Right cardiac atrium (tissue), 5 donors: ENCODE data around the gene DPEP1. TPM values are rescaled to one million over a fixed set of nuclear protein-coding genes. Genes with fewer than 3 reads are reported as not detected.
"Not testable (repeated sequence)": the region's sequence is repeated elsewhere in the genome, so short reads cannot be mapped to it uniquely, and the experiment has no call there.

ENCODE experiments used
- ATAC-seq, 2 donors: fragments of 200-7000 bp; cut with Tn5 transposase; one replicate each; pipeline versions ENCODE4 v1.8.0 to v1.9.1; 2020; ENCODE audit warnings: moderate library complexity in 2 of 2, mild to moderate bottlenecking in 1 of 2
- DNase-seq, 3 donors: peaks; one replicate each; pipeline ENCODE4 v3.0.0-alpha.2; 2020
- H3K27ac ChIP-seq: one replicate; pipeline ENCODE4 v1.5.1; 2013; ENCODE audit warnings: mild to moderate bottlenecking, low read length, control low read depth, moderate library complexity
- H3K27me3 ChIP-seq: one replicate; pipeline ENCODE4 v1.6.1; 2013; ENCODE audit not compliant: control insufficient read depth, insufficient read depth
- H3K4me1 ChIP-seq: one replicate; pipeline ENCODE4 v1.6.1; 2013; ENCODE audit warnings: low read length; ENCODE audit not compliant: control insufficient read depth, insufficient read depth
- H3K4me3 ChIP-seq: one replicate; pipeline ENCODE4 v1.5.1; 2013; ENCODE audit warnings: low read length, control low read depth
- H3K9me3 ChIP-seq: one replicate; pipeline ENCODE4 v1.6.1; 2013; ENCODE audit warnings: low read length; ENCODE audit not compliant: control insufficient read depth
- WGBS: extraction: QIAGEN DNeasy Blood & Tissue Kit; methylation state at CpG from one replicate; pipeline ENCODE4 v1.1.7; 2013; 5-methylcytosine and 5-hydroxymethylcytosine counted together
- intact Hi-C, 4 donors: fragments of 100-400 bp; cut with DNase I; formaldehyde crosslinking; loops; one replicate each; pipeline versions ENCODE4 v1.11.0 to v1.14.0; 2022 to 2023
- long read RNA-seq, 4 donors: library from polyadenylated mRNA; unstranded; transcript quantifications; one replicate each; pipeline ENCODE4 v2.0.0, GENCODE V29; 2020 to 2021
- polyA plus RNA-seq: library from polyadenylated mRNA; stranded (reverse); fragments of 200-250 nt; gene quantifications from one replicate; pipeline ENCODE4 v1.2.3, GENCODE V29; 2013
- total RNA-seq, 4 donors: library from RNA; stranded (reverse); fragmentation: NEBNext Ultra II Directional; extraction: Animal tissue kit (Norgen Biotek cat#: 25700); gene quantifications; one replicate each; pipeline ENCODE4 v1.2.1, GENCODE V29; 2021
- donor health status: healthy with polysubstance abuse.
- donor health status: DM: no; HTN: yes; CAD: no.
- donor health status: DM: no; HTN: no; CAD: no.
- donor health status: DM: no; HTN: yes; CAD: no; lungs with severe emphysema.
- donor health status: DM: yes; HTN: yes; CAD: no.

The DPEP1 gene
- total RNA-seq (under 1 TPM in 2 of 4 donors, not detected in 2; 0.31 to 0.53 TPM), polyA plus RNA-seq (0.18 TPM)
- long read RNA-seq, donor 1, partial matches to known transcripts, result 1 of 1 reads
- long read RNA-seq, donor 1, other reads (novel, unspliced or antisense), result 0 of 1 reads
- long read RNA-seq, donor 2, result 0 reads
- long read RNA-seq, donor 3, result 0 reads
- long read RNA-seq, donor 4, result 0 reads

DNA sequence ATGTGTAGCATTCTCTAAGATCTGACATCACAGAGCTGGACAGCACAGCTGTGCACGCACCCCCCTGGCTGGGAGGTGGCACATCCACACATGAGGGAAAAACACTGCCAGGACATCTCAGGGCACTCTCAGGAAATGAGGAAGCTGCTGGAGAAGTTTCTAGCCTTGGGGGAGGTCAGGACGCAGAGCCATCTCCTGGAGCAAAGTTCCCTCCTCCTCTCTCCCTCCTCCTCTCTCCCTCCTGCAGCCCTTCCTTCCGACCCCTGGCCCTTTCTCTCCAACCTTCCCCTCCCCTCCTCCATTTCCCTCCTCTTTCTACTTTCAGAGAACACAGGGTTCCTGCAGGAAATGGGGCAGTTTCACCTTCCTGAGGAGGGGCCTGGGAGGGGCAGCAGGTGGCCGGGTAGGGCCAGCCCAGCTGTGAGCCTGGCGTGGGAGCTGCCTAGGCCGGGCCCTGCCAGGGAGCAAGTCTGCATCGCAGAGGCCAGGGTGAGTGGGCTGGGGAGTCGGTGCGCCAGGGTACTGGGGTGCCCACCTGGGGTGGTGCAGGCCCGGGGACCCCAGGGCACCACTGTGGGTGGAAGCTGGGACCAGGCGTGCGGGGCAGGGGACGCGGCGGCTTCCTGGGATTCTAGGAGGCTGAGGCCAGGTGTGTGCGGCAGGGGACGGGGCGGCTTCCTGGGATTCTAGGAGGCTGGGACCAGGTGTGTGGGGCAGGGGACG is at the start of gene DPEP1:
Gene DPEP1 (plus strand): TSS at position 412 of the 723 bp plus-strand sequence. CDS start 16,769 bp downstream, outside the sequence.
- no peaks in the 10 kb centered on the region for H3K27me3 ChIP-seq
- intact Hi-C loops, result no loop called here
- WGBS, result 63% methylated on average over 19 of the region's 19 CpGs
- no peak for DNase-seq
- no peak within 1 kb of the TSS for H3K4me3 ChIP-seq
- peak in 1 of 2 donors; percentile 31 for ATAC-seq
- H3K9me3 ChIP-seq, result no peaks in the 10 kb centered on the region
- no peaks in the 10 kb centered on the region for H3K4me1 ChIP-seq
- no peak within 1 kb of the TSS for H3K27ac ChIP-seq

DNA sequence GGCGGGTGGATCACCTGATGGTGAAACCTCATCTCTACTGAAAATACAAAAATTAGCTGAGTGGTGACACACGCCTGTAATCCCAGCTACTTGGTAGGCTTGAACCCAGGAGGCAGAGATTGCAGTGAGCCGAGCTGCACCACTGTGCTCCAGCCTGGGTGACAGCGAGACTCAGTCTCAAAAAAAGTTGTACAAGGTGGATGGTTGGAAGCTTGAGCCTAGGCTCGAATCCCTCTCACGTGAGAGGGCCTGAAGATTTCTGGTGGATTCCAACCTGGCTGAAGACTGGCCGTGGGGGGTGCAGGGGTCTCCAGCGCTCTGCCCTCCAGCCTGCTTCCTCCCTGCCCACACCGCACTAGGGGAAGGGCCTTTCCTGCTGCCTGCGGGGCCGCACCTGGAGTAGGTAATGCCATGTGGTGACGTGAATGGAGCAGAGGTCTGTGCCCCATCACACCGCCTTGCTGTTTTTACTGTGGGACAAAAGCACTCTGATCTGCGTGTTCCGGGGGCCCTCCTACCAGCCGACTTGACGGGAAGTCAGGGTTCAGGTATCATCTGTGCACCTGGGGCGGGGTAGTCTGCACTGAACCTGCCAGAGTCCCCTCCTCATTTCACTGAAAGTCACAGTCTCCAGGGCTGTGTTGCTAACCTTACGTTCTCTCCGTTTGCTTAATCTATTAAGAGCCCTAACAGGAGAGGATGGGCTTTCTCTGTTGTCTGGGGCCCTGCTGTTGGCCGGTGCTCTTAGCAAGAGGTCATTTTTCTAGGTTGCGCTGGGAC is 48.8 kb upstream of the DPEP1 start:
- Histone ChIP-seq H3K9me3 (no peaks in the 10 kb centered on the region), H3K4me3 (no peak overlapping the region), H3K27me3 (no peaks in the 10 kb centered on the region), H3K27ac (no peak overlapping the region), H3K4me1 (peaks cover 9% of the 10 kb centered on the region)
- no peak for DNase-seq
- intact Hi-C loops, result no loop called here
- no peak for ATAC-seq
- 70% methylated on average over 22 of the region's 22 CpGs for WGBS

DNA sequence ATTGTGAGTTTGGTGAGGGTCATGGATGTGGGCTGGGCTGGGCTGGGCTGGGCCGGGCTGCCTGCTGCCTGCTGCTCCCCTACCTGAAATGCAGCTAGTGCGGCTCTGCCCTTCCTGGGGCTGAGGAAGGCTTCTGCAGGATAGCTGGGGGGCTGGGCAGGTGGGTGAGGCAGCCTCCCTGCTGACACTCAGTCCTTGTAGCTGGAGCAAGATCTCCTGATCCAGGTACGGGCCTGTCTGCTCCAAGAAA is 48.3 kb upstream of the DPEP1 start:
- intact Hi-C loops, result no loop called here
- Histone ChIP-seq H3K4me1 (peaks cover 9% of the 10 kb centered on the region), H3K4me3 (no peak overlapping the region), H3K9me3 (no peaks in the 10 kb centered on the region), H3K27ac (no peak overlapping the region), H3K27me3 (no peaks in the 10 kb centered on the region)
- ATAC-seq, result no peak
- DNase-seq, result no peak
- 38% methylated on average over 3 of the region's 3 CpGs for WGBS

DNA sequence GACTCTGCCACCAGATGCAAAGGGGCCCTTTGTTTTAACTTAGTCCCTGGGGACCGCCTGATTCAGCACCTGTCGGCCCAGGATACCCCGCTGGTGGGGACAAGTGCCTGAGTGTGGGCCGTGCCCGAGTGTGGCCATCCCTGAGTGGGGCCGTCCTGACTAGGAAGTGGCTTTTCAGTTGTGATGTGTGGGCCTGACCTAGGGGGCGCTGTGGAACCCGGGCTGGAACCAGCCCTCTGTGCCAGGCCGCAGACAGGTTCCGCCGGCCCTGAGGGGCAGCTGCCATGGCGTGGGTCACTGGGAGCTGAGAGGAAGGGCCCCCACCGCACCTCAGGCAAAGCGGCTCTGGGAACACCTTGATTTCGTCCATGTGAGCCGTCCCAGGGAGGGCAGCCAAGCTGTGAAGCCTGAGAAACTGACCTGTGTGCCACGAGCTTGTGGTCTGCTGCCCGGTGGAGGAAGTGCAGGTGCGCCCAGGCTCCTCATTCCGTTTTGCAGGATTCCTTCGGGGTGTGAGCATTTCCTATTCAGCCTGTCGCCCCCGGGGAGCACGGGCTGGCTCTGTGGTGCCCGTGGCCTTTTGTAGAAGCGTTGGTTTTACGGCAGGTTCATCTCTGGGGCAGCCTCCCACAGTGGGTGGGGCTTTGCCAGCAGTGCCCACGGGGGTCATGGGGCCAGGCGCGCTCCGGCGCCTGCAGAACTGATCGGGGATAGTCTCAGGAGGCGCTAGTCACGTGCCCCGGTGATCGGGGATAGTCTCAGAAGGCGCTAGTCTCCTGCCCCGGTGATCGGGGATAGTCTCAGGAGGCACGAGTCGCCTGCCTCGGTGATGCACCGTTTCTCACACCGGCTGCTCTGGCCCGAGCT is 47.7 kb upstream of the DPEP1 start:
- DNase-seq (peak; percentile 49 to 81 (median 77)), ATAC-seq (peak; percentile 23 to 38)
- Histone ChIP-seq H3K9me3 (no peaks in the 10 kb centered on the region), H3K4me1 (peaks cover 9% of the 10 kb centered on the region), H3K4me3 (no peak overlapping the region), H3K27me3 (no peaks in the 10 kb centered on the region), H3K27ac (no peak overlapping the region)
- intact Hi-C loops, result no loop called here
- WGBS, result 6% methylated on average over 46 of the region's 46 CpGs

DNA sequence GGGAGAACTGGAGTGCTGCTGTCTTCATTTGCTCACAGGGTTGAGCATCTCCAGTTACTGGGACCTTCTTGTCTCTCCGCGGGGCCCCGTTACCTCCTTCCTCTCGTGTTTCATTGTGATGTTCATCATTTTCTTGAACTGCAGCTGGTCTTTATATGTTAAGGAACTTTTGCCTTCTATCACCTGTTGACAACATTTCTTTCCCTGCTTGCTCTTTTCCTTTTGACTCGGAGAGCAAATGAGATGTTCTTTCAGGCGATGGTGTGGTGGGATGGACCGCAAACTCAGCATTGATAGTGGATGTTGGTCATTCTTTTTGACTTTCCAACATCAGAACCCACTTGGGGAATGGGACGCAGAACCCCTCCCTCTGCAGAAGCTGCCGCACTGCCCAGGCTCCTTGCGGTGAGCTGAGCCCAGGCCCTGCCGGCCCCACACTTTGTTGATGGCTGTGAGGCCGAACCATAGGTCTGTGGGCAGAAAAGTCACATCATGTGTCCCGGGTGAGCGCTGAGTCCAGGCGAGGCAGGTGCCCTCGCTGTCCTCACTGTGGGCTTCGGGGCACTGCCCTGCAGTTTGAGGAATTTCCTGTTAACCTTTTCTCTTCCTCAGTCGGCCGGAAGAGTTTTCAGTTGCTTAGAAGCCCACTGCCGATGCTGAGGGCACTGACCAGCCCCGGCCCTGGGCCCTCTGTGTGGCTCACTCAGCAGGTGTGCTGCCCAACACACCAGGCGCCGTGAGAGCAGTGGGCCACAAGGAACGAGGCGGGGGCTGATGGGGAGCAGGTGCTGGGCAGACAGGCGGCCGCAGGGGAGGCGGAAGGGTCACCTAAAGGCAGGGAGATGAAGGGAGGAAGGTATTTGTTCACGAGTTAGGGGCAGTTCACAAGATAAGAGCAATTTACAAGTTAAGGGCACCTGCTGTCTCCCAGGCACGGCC is 45.5 kb upstream of the DPEP1 start:
- H3K4me1 ChIP-seq, result peaks cover 6% of the 10 kb centered on the region
- H3K4me3 ChIP-seq, result no peak overlapping the region
- intact Hi-C loops, result no loop called here
- 66% methylated on average over 30 of the region's 30 CpGs for WGBS
- H3K27me3 ChIP-seq, result no peaks in the 10 kb centered on the region
- ATAC-seq (no peak), DNase-seq (no peak)
- H3K27ac ChIP-seq, result no peak overlapping the region
- H3K9me3 ChIP-seq, result no peaks in the 10 kb centered on the region

DNA sequence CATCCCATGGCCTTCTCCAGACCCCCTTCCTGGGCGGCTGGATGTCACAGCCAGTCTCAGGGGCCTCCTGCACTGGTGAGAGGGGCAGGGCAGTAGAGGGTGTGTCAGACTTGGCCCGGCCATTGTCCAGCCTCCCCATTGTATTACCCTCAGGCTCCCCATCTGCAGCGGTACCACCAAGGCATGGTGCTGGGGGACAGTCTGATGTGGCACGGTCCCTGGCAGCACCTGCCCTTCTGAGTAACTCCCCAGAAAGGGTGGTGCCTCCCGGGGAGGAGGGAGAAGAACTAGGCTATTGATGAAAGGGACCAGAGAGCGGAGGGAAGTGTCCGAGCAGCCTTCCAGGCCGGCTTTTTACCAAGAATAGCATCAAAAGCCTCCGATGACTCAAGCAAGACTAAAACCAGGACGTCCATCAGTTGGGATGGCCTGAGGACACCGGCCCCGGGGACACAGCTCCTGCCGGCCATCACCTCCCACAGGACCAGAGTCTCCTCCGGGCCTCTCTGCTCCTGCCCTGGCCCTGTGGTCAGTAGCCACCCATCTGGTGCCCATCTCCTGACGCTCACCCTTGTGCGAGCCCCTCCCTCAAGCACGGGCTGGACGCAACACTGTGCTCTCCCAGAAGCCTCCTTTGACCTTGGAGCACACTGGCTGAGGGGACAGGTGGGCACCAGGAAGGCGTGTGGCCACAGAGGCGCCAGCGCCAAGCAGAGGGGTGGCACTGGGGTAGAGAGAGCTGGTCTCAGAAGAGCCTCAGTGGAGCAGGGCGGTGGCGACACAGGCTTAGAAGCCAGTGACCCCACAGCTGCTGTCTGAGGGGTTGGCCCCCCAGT is 43.7 kb upstream of the DPEP1 start:
- H3K4me3 ChIP-seq, result no peak overlapping the region
- intact Hi-C loops, result no loop called here
- WGBS, result 66% methylated on average over 23 of the region's 23 CpGs
- no peak overlapping the region for H3K27ac ChIP-seq
- no peaks in the 10 kb centered on the region for H3K27me3 ChIP-seq
- ATAC-seq, result no peak
- H3K4me1 ChIP-seq, result peaks cover 6% of the 10 kb centered on the region
- H3K9me3 ChIP-seq, result no peaks in the 10 kb centered on the region
- no peak for DNase-seq

DNA sequence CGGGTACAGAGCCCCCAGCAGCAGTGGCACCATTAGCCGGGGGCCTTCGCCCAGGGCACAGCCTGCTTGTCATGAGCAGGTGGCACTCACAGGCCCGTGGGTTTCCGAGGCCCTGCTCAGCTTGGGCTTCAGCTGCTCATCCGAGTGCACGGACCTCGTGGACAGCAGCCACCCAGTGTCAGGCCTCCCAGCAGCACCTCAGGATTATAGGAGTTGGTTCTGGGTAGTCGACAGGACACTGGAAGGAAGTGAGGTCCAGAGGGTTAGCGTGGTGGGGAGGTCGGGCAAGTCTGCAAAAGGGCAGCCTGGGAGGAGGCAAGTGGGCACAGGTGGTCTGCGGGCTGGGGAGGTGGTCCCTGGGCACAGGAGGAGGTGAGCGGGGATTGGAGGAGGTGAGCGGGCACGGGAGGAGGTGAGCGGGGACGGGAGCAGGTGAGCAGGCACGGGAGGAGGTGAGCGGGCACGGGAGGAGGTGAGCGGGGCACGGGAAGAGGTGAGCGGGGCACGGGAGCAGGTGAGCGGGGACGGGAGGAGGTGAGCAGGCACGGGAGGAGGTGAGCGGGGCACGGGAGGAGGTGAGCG is 43.0 kb upstream of the DPEP1 start:
- Histone ChIP-seq H3K9me3 (no peaks in the 10 kb centered on the region), H3K27ac (no peak overlapping the region), H3K4me1 (peaks cover 6% of the 10 kb centered on the region), H3K4me3 (no peak overlapping the region), H3K27me3 (no peaks in the 10 kb centered on the region)
- intact Hi-C loops, result no loop called here
- 86% methylated on average over 30 of the region's 30 CpGs for WGBS
- DNase-seq (no peak), ATAC-seq (no peak)

DNA sequence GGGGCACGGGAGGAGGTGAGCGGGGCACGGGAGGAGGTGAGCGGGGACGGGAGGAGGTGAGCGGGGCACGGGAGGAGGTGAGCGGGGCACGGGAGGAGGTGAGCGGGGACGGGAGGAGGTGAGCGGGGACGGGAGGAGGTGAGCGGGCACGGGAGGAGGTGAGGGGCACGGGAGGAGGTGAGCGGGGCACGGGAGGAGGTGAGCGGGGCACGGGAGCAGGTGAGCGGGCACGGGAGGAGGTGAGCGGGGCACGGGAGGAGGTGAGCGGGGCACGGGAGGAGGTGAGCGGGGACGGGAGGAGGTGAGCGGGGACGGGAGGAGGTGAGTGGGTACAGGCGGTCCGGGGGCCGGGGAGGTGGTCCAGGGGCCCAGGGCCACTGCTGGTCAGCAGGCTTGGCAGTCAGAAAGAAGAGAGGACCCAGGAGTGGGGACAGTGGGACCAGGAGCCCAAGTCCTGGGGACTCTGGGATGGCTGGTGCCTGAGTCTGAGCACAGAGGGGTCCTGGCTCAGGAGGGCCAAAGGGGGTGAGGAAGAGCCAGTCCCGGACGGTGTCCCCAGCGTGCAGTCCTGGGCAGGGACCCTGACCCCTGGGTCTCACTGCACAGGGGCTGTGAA is 42.4 kb upstream of the DPEP1 start:
- H3K4me3 ChIP-seq, intact Hi-C loops, H3K27ac ChIP-seq, H3K4me1 ChIP-seq, DNase-seq, H3K9me3 ChIP-seq, H3K27me3 ChIP-seq, ATAC-seq: not testable (repeated sequence)
- 86% methylated on average over 36 of the region's 36 CpGs for WGBS

DNA sequence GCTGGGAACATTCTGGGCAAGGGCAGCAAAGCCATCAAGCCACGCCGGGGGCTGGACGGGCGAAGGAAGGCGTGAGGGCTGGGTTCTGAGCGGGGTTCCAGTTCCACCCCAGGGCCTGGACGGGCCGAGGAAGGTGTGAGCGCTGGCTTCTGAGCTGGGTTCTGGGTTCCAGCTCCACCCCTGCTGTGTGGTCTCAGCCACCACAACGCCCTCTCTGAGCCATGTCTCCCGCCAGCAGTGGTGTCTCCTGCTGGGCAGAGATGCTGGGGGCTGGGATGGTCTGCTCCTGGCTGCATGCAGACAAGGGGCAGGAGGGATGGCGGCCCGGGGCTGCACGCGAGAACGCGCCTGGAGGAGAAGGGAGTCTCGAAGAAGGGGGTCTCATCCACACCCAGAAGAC is 41.8 kb upstream of the DPEP1 start:
- no peaks in the 10 kb centered on the region for H3K9me3 ChIP-seq
- H3K4me3 ChIP-seq, result no peak overlapping the region
- no peaks in the 10 kb centered on the region for H3K4me1 ChIP-seq
- H3K27ac ChIP-seq, result no peak overlapping the region
- WGBS, result 86% methylated on average over 18 of the region's 18 CpGs
- DNase-seq (no peak), ATAC-seq (no peak)
- intact Hi-C loops, result no loop called here
- H3K27me3 ChIP-seq, result no peaks in the 10 kb centered on the region
